GM12864 (cell line): ENCODE data around the gene TRABD2B.

Source experiments
- DNase-seq: peaks from one replicate; pipeline ENCODE4 v3.0.0-alpha.2; 2011; ENCODE audit warnings: low read depth
- H3K4me3 ChIP-seq: 2 replicates; pipeline ENCODE4 v1.5.1; 2011; ENCODE audit warnings: mild to moderate bottlenecking, low read depth, low read length, control low read depth
- TF ChIP-seq, protein P1 (sequence below): IDR thresholded peaks from 2 replicates; pipeline ENCODE4 v1.5.1; 2011; ENCODE audit warnings: low read depth, mild to moderate bottlenecking, moderate library complexity, low read length, control low read depth, inconsistent platforms; ENCODE audit errors: missing control alignments

TRABD2B gene

GRCh38 chr1:47797575-47797974, 199.6 kb downstream of the TRABD2B start:
- no peak overlapping the region for H3K4me3 ChIP-seq
- TF ChIP-seq, protein P1, sequence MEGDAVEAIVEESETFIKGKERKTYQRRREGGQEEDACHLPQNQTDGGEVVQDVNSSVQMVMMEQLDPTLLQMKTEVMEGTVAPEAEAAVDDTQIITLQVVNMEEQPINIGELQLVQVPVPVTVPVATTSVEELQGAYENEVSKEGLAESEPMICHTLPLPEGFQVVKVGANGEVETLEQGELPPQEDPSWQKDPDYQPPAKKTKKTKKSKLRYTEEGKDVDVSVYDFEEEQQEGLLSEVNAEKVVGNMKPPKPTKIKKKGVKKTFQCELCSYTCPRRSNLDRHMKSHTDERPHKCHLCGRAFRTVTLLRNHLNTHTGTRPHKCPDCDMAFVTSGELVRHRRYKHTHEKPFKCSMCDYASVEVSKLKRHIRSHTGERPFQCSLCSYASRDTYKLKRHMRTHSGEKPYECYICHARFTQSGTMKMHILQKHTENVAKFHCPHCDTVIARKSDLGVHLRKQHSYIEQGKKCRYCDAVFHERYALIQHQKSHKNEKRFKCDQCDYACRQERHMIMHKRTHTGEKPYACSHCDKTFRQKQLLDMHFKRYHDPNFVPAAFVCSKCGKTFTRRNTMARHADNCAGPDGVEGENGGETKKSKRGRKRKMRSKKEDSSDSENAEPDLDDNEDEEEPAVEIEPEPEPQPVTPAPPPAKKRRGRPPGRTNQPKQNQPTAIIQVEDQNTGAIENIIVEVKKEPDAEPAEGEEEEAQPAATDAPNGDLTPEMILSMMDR, result no peak
- no peak for DNase-seq

GRCh38 chr1:47796626-47797025, 200.6 kb downstream of the TRABD2B start:
- TF ChIP-seq, protein P1, result no peak
- DNase-seq, result no peak
- no peak overlapping the region for H3K4me3 ChIP-seq

DNA sequence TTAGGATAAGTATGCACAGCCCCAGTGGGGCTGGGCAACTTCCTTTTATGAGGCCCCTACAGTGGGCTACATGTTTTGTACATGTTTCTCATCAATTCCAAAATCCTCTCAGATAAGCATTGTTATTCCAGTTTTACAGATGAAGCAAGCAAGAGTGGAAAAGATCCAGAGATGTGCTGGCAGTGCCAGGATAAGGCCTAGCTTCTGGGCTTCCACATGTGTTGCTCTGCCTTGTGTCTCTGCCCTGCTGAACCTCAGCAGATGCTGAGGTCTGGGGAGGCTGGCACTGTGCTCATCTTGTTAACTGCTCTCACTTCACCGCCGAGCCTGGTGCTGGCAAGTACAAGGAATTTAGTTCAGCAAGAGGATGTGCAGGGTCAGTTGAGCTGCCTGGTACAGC, 202.1 kb downstream of the TRABD2B start:
- TF ChIP-seq, protein P1, result no peak
- no peak for DNase-seq
- no peak overlapping the region for H3K4me3 ChIP-seq

DNA sequence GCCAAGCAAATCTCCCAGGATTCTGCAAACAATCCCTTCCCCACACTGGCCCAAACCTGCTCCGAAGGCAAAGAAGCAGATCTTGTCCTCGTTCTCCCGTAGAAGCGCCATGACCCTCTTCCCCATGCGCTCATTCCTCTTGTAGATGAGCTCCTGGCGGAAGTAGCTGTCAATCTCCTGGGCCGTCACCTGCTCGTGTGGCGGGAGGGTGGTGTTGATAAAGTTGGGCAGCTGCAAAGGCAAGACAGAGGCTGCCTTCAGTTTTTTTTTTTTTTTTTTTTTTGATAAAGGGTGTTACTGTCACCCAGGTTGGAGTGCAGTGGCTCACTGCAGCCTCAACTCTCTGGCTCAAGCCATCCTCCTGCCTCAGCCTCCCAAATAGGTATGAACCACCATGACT, 202.7 kb downstream of the TRABD2B start:
- no peak overlapping the region for H3K4me3 ChIP-seq
- DNase-seq, result no peak
- TF ChIP-seq, protein P1, result no peak

GRCh38 chr1:47794081-47794480, 203.1 kb downstream of the TRABD2B start:
- TF ChIP-seq, protein P1, result no peak

GRCh38 chr1:47793563-47793962, 203.6 kb downstream of the TRABD2B start:
- no peak overlapping the region for H3K4me3 ChIP-seq
- DNase-seq, result no peak
- TF ChIP-seq, protein P1, result no peak

More at GRCh38 chr1:47794081-47794480, 203.1 kb downstream of the TRABD2B start:
- no peak for DNase-seq
- H3K4me3 ChIP-seq, result no peak overlapping the region

DNA sequence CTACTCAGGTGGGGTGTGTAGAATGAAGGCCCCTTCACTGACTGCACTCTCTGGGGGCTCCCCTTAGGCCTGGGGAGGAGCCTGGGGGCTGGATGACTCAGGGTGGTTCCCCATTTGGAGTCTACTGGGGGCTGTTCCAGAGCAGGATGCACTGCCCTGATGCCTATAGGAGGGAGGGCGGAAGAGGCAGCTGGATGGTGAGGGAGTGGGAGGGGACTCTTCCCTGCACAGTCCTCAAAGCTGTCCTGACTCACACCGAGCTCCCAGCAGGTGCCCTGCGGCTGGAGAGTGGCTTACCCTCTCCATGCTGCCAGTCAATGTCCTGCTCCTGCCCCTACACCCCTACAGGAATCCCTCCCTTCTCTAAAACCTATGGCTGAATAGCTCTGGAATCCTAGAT, 204.4 kb downstream of the TRABD2B start:
- DNase-seq, result no peak

More for the DNA sequence above, 204.4 kb downstream of the TRABD2B start:
- TF ChIP-seq, protein P1, result no peak
- no peak overlapping the region for H3K4me3 ChIP-seq
